ENCODE results near the gene GLIS1. TPM values are rescaled to one million over a fixed set of nuclear protein-coding genes. Genes with fewer than 3 reads are reported as not detected.

The GLIS1 gene
- total RNA-seq, 1 donor from 2014 or later: not detected

DNA sequence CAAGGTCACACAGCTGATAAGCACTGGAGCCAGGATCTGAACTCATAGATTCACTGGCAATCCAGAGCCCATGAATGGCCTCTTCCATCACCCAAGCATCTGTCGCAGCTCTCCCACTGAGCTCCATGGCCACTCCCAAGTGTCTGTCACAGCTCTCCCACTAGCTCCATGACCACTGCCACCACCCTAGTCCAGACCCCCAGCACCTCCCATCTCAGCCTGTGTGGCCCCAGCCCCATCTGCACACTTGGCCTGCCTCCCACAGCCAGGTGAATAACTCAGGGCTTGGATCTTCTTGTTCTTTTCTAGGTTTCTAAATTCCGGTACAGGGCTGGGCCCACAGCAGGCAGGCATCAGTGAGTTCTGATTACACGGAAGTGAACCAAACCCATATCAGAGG, 76.0 kb downstream of the GLIS1 start:
- Mint-ChIP-seq H3K4me3 (ENCODE audit: unreplicated experiment) (no peak overlapping the region), H3K27ac (ENCODE audit: unreplicated experiment) (no peak overlapping the region), H3K4me1 (ENCODE audit: unreplicated experiment) (peaks cover 2% of the 10 kb centered on the region), H3K27me3 (ENCODE audit: unreplicated experiment) (peaks cover 5% of the 10 kb centered on the region), H3K9me3 (ENCODE audit: unreplicated experiment) (no peaks in the 10 kb centered on the region), H3K36me3 (ENCODE audit: low read depth, unreplicated experiment) (no peaks in the 10 kb centered on the region)
- TF ChIP-seq, protein P1, sequence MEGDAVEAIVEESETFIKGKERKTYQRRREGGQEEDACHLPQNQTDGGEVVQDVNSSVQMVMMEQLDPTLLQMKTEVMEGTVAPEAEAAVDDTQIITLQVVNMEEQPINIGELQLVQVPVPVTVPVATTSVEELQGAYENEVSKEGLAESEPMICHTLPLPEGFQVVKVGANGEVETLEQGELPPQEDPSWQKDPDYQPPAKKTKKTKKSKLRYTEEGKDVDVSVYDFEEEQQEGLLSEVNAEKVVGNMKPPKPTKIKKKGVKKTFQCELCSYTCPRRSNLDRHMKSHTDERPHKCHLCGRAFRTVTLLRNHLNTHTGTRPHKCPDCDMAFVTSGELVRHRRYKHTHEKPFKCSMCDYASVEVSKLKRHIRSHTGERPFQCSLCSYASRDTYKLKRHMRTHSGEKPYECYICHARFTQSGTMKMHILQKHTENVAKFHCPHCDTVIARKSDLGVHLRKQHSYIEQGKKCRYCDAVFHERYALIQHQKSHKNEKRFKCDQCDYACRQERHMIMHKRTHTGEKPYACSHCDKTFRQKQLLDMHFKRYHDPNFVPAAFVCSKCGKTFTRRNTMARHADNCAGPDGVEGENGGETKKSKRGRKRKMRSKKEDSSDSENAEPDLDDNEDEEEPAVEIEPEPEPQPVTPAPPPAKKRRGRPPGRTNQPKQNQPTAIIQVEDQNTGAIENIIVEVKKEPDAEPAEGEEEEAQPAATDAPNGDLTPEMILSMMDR (IDR thresholded peaks at IDR 0.05; ENCODE audit: unreplicated experiment): no peak
- DNase-seq (ENCODE audit: low spot score): no peak

DNA sequence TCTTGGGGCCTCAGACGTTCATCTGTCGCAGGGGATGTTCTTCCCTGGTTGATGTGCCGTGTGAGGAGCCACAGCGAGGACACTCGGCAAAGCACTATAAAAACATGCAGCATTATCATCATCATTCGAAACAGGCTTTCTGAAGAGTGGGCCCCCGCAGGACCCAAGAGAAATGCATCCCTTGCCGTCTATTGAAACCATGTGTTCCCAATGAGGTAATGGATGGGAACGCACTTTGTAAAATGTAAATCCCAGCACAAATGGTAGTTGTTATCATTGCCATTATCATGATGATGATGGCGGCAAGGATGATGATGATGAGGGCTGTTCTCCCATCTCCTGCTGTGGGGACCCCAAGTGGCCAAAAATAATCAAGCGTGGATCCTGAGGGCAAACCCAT, 76.8 kb downstream of the GLIS1 start:
- Mint-ChIP-seq H3K9me3 (ENCODE audit: unreplicated experiment) (no peaks in the 10 kb centered on the region), H3K27ac (ENCODE audit: unreplicated experiment) (no peak overlapping the region), H3K4me1 (ENCODE audit: unreplicated experiment) (peaks cover 2% of the 10 kb centered on the region), H3K36me3 (ENCODE audit: low read depth, unreplicated experiment) (no peaks in the 10 kb centered on the region), H3K27me3 (ENCODE audit: unreplicated experiment) (peaks cover 5% of the 10 kb centered on the region), H3K4me3 (ENCODE audit: unreplicated experiment) (no peak overlapping the region)
- TF ChIP-seq, protein P1 (IDR thresholded peaks at IDR 0.05; ENCODE audit: unreplicated experiment): no peak
- DNase-seq (ENCODE audit: low spot score): no peak

DNA sequence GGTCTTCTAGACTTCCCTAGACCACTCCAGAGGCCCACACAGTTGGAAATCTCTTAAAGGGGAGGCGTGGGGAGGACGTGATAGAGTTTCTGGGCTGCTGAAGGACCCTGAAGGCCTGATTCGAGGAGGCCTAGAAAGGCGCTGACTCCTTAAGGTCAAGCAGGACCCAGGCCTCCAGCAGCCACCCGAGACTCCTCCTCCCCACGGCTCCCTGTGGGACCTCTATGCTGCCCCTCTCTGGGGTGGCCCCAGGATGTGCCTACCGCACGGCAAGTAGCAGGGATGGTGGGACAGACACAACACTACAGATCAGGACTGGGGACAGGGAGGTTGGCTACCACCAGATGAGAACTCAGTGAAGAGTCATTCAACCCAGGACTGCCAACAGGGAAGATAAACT, 77.5 kb downstream of the GLIS1 start:
- Mint-ChIP-seq H3K27me3 (ENCODE audit: unreplicated experiment) (peaks cover 5% of the 10 kb centered on the region), H3K9me3 (ENCODE audit: unreplicated experiment) (no peaks in the 10 kb centered on the region), H3K4me3 (ENCODE audit: unreplicated experiment) (no peak overlapping the region), H3K27ac (ENCODE audit: unreplicated experiment) (no peak overlapping the region), H3K36me3 (ENCODE audit: low read depth, unreplicated experiment) (no peaks in the 10 kb centered on the region), H3K4me1 (ENCODE audit: unreplicated experiment) (peaks cover 2% of the 10 kb centered on the region)
- TF ChIP-seq, protein P1 (IDR thresholded peaks at IDR 0.05; ENCODE audit: unreplicated experiment): no peak
- no peak for DNase-seq (ENCODE audit: low spot score)

DNA sequence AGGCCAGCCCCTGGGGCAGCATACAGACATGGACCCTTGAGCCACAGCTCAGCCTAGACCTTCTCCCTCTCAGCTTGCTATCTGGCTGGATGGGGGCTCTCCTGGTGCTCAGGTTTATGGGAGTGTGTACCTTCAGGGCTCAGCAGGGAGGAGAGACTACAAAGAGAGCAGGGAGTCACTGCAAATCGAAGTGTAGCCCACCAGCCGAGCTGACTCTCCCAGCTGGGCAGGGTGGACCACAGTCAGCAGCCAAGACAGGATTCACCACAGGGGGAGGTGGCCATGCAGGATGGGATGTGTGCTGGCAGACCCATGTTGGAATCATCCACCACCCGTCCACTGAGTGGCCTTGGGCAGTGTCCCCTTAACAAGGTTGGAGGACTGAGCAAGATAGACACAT, 78.3 kb downstream of the GLIS1 start:
- TF ChIP-seq, protein P1 (IDR thresholded peaks at IDR 0.05; ENCODE audit: unreplicated experiment): no peak
- no peak for DNase-seq (ENCODE audit: low spot score)
- no peak overlapping the region for H3K4me3 Mint-ChIP-seq (ENCODE audit: unreplicated experiment)
- H3K27me3 Mint-ChIP-seq (ENCODE audit: unreplicated experiment): peaks cover 7% of the 10 kb centered on the region
- H3K27ac Mint-ChIP-seq (ENCODE audit: unreplicated experiment): no peak overlapping the region
- H3K4me1 Mint-ChIP-seq (ENCODE audit: unreplicated experiment): peaks cover 2% of the 10 kb centered on the region
- H3K36me3 Mint-ChIP-seq (ENCODE audit: low read depth, unreplicated experiment): no peaks in the 10 kb centered on the region
- H3K9me3 Mint-ChIP-seq (ENCODE audit: unreplicated experiment): no peaks in the 10 kb centered on the region

DNA sequence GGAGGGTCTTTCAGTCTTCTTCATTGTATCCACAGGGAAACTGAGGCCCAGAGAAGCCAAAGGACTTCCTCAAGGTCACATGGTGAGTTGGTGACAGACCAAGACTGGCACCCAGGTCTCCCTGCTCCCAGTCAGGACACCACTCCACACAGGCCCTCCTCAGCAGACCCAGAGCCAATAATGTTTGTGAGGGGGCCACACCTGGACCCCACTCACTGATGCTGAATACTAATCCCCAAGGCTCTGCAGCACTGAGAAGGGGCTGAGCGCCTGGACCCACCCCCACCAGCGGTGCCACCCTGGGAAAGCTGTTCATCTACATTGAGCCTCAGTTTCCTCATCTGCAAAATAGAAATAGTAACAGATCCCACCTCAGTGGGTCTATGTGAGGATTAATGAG, 79.5 kb downstream of the GLIS1 start:
- Mint-ChIP-seq H3K4me3 (ENCODE audit: unreplicated experiment) (no peak overlapping the region), H3K27me3 (ENCODE audit: unreplicated experiment) (peaks cover 7% of the 10 kb centered on the region), H3K9me3 (ENCODE audit: unreplicated experiment) (no peaks in the 10 kb centered on the region), H3K36me3 (ENCODE audit: low read depth, unreplicated experiment) (no peaks in the 10 kb centered on the region), H3K27ac (ENCODE audit: unreplicated experiment) (no peak overlapping the region), H3K4me1 (ENCODE audit: unreplicated experiment) (peaks cover 2% of the 10 kb centered on the region)
- TF ChIP-seq, protein P1 (IDR thresholded peaks at IDR 0.05; ENCODE audit: unreplicated experiment): no peak
- no peak for DNase-seq (ENCODE audit: low spot score)
